Activated T-helper 9 cell treated with anti-CD3 and anti-CD28 coated beads, Interleukin-2, amount 50 U/mL, for 16 hours (primary cell): ENCODE results near the gene SCN9A.
"Not testable (repeated sequence)": the region's sequence is repeated elsewhere in the genome, so short reads cannot be mapped to it uniquely, and the experiment has no call there.

ENCODE experiments used
- DNase-seq: peaks from one replicate; pipeline ENCODE4 v3.0.0-alpha.2; 2020; ENCODE audit warnings: low read depth

Gene SCN9A

DNA sequence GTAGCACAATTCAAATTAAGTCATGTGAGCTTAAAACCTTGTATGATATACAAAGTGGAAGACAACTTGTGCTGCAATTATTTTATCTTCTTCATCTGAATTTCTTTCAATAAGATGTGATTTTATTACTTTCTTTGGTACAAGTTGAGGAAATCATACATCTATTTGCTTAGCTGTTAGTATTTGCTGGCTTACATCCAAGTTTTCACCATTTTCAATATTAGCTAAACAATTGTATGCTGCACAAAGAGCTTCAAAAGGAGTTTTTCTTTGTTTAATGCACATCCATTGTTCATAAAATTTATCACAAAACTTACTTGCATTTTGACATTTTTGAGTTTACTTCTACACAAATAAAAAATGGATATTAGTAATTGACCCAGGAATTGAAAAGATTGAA is 40.9 kb downstream of the SCN9A start:
- no peak for DNase-seq

DNA sequence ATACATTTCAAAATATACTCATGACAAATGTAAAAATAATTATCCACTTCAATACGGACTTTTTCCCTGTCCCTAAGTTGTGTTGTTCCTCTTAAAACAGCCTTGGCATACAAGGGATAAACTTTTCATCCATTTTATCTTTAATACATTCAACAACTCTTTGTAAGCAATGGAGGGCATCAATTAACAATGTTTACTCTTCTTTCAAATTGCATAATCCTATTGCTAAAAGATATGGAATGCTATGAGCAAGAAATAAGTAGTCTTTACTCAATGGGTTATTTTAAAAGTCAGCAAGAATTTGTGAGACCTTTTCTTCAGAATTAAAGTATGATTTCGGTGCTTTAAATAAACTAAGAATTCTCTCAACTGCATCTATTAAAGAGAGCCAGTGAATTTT is 41.9 kb downstream of the SCN9A start:
- DNase-seq, result no peak

DNA sequence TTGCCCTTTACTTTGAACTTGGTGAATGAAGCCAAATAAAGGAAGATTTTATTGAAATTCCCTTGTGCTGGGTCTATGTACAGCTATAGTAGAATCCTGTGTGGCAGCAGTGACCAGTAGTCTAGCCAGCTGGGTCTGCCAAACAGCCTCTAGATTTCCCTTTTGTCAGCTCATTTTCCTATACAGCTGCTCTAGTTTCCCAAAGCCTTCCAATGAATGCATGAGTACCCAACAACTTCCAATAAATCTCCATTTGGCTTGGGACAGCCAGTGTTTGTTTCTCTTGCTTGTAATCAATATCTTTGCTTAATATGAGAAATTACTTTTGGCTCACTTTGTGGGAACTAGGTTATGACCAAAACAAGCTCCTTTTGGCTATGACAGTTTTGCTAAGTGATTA is 43.6 kb downstream of the SCN9A start:
- DNase-seq, result no peak

DNA sequence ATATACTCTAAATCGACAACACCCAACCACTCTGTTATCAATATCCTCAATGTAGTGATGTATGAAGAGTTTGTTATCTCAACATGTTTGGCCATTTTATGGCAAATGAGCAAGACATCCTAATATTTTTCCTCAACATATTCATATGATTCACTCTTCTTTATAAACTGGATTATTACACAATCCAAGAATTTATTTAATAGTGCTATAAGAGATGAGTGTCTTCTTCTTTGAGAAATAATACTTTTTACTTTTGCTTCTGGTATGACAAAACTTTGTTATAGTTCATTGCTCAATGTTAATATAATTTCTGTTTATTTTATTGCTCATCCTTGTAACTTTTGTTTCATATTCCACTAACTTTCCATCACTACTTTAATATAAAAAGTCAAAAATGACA is 44.3 kb downstream of the SCN9A start:
- DNase-seq, result no peak

DNA sequence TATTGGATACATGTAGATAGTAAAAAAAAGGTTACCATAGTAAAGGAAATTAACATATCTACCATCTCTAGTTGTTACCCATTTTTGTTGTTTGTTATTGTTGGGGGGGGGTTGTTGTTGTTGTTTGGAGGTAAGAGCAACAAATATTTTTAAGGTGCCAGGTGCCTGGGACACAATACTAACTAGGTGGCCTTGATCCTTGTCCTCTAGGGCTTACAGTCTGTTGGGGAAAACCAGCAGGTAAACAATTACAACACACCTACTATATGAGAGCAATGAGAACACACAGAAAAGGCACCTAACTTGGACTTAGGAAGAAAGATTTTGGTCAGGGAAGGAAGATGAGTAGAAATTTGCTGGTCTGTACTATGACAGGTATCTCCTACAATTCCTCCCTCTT is 46.3 kb downstream of the SCN9A start:
- no peak for DNase-seq

DNA sequence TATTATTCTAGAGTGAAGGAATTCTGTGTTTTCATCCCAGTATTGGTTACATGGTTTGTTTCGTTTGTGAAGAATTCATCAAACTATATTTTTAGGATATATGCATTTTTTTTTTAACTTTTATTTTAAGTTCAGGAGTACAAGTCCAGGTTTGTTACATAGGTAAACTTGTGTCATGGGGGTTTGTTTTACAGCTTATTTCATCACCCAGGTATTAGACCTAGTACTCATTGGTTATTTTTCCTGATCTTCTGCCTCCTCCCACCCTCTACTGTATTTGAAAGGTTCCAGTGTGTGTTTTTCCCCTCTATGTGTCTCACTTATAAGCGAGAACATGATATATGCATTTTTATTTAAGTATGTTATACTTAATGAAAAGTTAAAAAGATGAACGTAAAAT is 47.6 kb downstream of the SCN9A start:
- DNase-seq, result no peak

DNA sequence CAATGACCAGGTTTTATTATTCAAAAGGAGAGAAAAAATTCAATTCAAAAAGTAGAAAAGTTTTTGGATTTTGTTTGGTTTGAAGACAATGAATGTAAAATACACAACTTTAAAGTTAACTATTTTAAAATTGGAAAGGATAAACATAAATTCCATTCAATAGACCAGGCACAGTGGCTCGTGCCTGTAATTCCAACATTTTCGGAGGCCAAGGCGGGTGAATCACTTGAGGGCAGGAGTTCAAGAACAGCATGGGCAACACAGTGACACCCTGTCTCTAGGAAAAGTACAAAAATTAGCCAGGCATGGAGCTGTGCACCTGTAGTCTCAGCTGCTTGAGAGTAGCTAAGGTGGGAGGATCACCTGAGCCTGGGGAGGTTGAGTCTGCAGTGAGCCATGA is 54.7 kb downstream of the SCN9A start:
- DNase-seq, result no peak

DNA sequence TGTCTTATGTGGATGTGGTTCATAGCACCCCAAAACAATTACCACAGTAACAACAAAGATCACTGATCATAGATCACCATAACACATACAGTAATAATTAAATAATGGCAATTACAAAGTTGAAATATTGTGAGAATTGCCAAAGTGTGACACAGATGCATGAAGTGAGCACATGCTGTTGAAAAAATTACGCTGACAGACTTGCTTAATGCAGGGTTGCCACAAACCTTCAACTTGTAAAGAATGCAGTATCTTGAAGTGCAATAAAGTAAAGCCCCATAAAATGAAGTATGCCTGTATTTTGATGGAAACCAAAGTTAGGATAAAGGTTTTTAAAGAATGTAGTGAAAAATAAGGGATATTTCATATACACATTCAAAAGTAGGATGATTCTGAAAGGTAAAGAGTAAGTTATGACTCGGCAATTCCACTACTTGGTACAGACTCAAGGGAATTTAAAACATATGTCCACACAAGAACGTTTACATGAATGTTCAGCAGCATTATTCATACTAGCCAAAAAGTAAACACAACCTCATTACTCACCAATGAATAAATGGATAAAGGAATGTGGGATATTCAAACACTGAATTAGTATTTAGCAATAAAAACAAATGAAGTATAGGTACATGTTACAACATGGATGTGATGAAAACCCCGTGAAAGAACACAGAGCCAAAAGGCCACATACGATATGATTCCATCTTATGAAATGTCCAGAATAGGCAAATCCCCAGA is 61.6 kb downstream of the SCN9A start:
- DNase-seq, result no peak

DNA sequence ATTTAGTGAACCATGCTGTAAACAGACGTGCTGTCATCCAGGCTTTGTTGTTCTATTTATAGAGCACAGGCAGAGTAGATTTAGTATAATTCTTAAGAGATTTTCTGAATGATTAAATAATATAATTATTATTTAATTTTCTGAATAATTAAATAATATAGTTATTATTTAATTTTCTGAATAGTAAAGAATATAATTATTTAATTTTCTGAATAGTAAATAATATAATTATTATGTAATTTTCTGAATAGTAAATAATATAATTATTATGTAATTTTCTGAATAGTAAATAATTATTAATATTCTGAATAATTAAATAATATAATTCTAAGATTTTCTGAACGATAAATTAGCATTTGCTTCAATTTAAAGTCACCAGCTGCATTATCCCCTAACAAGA is 62.9 kb downstream of the SCN9A start:
- not testable (repeated sequence) for DNase-seq

DNA sequence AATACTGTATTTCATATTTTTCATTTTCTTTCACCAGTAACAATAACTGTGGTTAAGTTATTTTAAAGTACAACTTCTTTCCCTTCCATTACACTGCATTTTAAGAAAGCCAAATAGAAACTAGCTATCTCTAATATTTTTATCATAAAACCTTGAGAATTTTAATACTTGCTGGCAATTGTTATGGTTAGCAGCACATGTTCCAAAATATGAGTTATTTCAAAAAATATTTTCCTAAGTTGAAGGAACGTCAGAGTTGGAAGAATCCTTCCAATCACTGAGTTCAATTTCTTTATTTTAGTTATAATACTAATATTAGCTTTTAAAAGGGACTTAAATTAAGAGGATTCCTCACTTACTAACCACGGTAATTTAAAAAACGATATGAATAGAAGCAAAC is 68.4 kb downstream of the SCN9A start:
- DNase-seq, result no peak

DNA sequence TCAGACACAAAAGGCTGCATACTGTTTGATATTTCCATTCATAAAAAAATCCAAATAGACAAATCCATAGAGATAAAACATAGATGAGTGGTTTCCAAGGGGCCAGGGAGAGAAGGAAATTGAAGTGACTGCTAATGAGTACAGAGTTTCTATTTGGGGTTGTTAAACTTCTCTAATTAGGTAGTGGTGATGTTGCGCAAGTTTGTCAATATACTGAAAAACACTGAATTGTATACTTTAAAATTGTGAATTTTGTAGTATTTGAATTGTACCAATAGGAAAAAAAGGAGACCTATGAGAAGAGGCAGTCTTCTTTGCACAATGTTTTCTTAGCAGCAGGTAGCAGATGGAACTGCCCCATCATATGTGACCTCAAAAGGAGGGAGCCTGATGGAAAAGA is 71.1 kb downstream of the SCN9A start:
- no peak for DNase-seq

DNA sequence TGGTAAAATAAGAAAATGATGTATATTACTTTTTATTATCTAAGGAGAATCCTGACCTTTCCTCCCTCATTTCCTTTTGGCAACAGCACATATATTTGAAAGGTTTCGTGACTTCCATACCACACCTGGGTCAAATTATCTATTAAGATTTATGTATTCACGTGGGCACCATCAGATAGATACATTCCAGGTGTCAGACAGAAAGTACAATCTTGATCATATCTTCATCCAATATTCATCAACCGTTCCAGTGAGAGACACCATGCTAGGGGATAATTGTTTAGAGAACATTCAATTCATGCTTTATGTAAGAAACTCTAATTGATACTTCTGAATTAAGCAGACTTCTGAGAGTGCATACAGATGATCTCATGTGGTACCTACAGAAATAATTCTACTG is 73.7 kb downstream of the SCN9A start:
- DNase-seq, result no peak

DNA sequence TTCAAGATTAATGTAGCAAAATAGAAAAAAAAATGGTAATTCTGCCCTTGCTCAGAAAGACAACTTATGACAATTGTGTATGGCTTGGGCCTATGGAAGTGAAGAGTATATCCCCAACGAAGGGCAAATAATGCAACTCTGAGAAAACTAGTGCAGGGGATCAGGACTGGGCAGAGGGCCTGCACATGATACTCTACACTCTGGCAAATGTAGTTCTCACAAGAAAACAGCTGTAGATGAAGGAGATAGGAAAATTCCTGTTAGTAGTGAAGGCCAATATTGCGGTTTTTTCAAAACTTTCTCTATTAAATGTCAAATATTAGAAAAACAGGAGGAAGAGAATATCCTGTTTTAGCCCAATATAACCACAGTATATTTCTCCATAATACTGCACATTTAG is 77.8 kb downstream of the SCN9A start:
- no peak for DNase-seq

DNA sequence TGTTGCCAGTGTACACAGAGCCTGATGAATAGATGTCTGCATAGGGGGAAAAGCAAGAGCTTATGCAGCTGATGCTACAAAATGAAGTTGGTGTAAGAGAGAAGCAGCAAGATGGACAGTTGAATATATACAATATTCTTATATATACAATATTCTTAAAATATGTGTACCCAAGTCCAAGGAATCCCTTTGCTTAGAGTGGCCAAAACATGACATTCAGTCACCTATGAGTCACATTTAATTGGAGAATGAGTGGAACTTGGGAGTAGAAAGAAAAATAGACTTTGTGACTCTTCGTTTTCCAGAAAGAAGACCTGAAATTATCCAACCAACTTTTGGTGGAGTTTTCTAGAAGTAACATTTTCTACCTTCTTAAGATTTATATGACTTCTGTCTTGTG is 81.8 kb downstream of the SCN9A start:
- no peak for DNase-seq

DNA sequence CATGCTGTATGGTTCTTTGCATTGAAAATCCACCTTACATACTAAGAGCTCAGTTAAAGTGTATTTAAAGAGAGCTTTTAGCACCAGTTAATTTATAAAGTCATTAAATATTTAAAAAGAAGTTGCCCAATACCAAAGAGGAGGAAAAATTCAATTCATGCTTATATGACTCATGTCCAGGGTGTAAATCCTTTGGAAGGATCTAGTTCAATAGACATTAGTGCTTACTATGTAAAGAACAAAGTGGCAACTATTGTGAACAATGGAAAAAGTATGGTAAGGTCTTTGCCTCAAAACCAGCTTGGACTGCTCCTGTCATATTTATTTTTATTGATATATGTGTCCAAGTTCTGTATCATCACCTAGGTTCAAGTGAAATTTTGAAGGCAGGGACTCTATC is 90.5 kb downstream of the SCN9A start:
- no peak for DNase-seq

DNA sequence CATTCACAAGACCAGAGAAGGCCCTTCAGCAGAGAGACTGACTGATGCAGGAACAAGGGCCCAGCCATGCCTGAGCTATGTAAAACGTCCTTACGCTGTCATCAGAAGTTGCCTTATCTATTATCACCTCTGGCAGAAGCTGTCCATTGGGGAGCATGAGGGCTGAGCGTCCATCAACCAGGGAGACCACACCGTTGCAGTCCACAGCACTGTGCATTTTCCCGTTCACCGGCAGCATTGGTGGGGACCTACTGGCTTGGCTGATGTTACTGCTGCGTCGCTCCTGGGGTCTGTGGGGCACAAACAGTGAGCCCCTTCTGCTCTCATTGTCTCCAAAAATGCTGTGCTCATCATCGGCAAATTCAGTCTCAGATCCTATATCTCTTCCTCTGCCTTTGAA is 91.4 kb downstream of the SCN9A start:
- no peak for DNase-seq

DNA sequence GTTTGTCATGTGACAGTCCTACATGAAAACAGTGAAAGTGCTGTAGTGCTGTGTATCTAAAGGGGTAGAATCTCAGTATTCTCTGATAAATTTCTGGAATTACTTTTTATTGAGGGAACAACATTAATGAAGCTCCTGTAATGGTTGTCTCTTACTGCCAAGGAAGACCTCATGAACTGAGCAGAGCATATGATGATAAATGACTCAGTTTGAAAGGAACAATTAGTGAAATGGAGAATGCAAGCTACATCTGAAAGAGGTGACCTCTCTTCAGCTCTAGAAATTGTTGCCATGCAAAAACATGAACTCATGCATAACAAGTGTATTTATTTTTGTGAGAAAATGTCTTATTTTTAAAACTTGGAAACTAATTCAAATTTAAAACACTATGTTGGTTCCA is 93.6 kb downstream of the SCN9A start:
- DNase-seq, result no peak

DNA sequence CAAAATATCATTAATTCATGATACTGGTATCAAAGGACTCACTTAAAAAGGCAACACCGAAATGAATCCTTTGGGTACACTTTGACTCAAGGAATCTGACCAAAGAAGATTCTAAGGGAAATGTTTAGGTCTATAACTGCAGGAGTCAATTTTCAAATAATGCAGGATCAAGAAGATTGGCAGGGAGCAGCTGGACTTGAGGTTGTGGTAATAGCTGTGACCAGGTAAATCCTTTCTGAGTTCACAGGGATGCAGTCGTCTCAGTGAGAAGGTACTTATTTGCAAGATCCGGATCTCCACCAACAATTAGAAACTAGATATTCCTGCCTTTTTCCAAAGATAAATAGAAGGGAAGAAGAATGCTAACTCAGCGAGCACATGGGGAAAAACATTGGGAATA is 96.9 kb downstream of the SCN9A start:
- no peak for DNase-seq

DNA sequence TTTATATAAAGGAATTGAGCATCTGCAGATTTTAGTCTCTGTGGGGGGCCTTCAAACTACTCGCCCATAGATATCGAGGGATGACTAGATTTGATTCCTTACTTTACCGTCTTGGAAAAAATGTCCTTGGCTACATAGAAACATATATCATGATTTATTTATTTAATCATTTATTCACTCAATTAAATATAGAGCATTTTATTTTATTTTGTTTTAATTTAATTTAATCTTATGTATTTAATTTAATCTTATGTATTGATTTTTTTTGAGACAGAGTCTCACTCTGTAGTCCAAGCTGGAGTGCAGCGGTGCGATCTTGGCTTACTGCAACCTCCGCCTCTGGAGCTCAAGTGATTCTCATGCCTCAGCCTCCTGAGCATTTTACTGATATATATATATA is 105.4 kb downstream of the SCN9A start:
- no peak for DNase-seq

DNA sequence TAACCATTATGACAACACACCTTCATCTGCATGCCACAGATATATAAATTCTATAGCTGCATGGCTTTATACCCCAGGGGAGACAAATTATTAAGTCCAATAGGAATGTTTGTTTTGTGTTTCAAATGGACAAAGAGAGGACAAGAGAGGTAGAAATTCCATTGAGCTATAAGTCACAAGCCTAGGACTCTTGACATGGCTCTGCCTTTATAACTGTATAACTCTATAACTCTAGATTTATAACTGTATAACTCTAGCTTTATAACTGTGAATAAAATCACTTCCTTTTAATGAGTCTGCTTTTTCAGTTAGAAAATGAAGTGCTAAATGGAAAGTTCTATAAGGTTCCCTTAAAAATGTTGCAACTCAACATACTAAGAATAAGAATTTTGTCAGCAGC is 106.4 kb downstream of the SCN9A start:
- DNase-seq, result no peak

DNA sequence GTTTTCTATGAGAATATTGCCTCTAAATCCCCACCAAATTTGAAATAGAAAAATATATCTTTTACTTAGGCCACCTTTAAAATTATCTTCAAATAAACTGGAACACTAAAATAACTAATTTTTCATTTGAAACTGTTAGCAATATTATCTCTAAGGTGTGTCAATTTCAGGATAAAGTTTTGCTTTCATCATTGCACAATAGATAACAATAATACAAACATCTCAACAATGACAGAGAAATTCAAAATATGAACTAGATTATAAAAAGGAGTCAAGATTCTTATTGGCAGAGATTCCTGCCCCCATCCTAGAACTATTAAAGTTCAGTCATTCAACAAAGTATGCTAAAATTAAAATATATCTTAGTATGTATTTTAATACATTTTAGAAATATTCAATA is 117.9 kb downstream of the SCN9A start:
- no peak for DNase-seq

DNA sequence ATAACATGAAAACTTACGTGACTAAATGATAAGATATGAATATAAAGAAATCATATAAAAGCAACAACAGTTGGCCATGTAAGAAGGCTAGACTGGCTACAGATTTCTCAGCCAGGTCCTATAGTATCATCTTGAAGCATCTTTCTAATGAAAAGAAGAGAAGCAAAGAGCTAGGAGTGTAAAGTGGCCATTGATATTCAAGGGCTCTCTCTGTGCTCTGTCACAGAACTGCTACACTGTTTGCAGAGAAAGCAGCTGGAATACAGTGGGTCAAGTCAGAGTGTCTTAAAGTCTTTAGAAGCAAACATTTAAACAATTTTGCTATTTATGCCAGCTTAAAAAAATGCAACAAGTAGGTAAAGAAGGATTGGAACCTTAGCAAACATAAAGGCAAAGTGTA is 118.8 kb downstream of the SCN9A start:
- no peak for DNase-seq

DNA sequence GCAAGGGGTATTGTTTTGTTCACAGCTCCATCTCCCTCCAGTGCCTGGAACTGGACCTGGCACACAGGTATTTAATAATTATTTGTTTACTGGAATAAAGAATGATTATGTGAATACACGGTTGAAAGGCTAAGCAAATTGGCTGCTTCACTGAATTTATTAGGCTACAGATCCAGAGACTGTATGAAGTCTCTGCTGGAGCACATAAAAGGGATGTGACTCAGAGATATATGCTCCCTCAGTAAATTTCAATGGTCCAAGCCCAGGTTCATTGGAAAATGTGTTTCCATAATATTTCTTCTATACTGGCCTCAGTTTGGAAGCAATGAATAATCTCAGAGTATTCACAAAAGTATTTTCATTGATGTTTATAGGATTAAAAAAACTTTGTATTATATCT is 126.4 kb downstream of the SCN9A start:
- no peak for DNase-seq

DNA sequence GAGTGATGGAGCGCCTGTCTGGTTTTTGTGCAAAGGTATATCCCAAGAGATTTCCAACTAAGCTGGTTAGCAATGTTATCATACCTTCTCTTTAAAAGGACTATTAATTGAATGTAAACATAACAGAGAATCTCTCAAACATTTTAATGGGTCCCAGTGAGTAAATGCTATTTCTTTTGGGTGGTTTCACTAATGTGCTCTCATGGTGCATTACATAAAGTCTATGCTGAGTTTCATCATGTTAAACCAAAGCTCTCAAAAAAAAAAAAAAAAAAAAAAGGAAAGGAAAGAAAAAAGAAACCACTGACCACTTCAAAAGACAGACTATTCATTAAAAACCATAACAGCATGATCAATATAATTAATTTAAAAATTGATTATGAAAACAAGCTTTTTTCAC is 128.8 kb downstream of the SCN9A start:
- DNase-seq, result no peak

DNA sequence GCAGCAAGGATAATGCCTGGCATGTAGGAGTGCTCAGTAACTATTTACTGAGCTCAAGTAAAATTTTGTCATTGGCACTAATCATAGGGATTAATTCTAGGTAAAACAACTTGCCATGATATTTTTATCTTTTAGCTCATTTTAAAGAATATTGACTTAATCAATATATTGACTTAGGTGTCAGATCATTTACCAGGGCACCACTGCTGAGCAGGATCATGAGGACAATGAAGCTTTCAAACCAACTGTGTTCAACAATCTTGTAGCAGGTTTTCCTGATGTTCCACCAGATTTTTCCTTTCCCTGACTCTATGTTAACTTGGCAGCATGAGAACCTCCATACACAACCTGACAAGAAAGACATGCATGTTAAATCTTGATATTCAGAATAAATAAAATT is 133.4 kb downstream of the SCN9A start:
- no peak for DNase-seq
